H1 (cell line): ENCODE results near the gene RPRM. TPM values are rescaled to one million over a fixed set of nuclear protein-coding genes. Genes with fewer than 3 reads are reported as not detected.

Experiments
- ASH2L ChIP-seq: fragments of 200-600, 300-600 bp; sonication (generic); IDR thresholded peaks from one replicate; pipeline ENCODE4 v1.7.1; 2017; ENCODE audit warnings: low read length
- SP1 ChIP-seq: IDR thresholded peaks from 2 replicates; pipeline ENCODE4 v1.6.1; 2011; ENCODE audit warnings: low read depth, low read length
- polyA plus RNA-seq, 7 experiments: library from polyadenylated mRNA; depleted of rRNA in 3 of 7; stranded (reverse) in 5 of 7; unstranded in 2 of 7; fragments of >200 nt in 5 of 7; fragments of 200-250 nt in 2 of 7; gene quantifications; 1 replicate in 5 of 7; 2 replicates in 1 of 7; 4 replicates in 1 of 7; pipeline versions ENCODE4 v1.2.1 to v1.2.3, GENCODE V29; 2011 to 2013; ENCODE audit warnings: missing spikeins in 2 of 7, mixed read lengths in 2 of 7
- total RNA-seq: library from RNA; stranded (reverse); fragmentation: NEBNext Ultra II Directional; extraction: Animal tissue kit (Norgen Biotek cat#: 25700); gene quantifications from 2 replicates; pipeline ENCODE4 v1.2.1, GENCODE V29; 2021

Gene RPRM
- total and polyA plus RNA-seq, 2 of the 8 experiments (the other 6 are each of a cell fraction or from before 2014, with no cell fraction given), result 11.0 to 16.3 TPM

DNA sequence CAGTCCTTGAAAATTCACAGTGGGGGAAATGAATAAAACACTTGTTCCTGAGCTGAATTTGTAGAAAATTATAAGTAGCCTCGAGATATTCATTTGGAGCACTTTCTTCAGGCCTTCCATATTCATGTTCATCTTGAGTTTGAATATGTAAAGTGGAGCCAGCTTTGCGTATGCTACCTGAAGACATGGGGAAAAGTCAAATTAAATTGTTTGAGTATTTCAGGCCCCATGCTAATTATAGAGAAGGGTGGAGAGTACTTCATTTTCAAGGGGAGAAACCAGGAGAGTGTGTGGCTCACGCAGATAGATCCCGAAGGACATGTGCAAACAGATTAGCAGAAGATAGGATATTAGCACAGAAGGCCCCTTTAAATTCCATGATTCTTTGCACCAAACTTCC is 7.7 kb downstream of the RPRM start (continued):
- TF ChIP-seq ASH2L, result no peak
- no peak for TF ChIP-seq SP1
